SK-N-SH (cell line): Measurements from ENCODE around the gene TRIM38.
A peak's percentile ranks its signal among the peaks of the same experiment; 100 is the strongest.

Experiments used
- EP300 ChIP-seq, 2 experiments: IDR thresholded peaks; 2 replicates each; pipeline versions ENCODE4 v1.4.0 to v1.6.1; 2012; ENCODE audit warnings: borderline replicate concordance in 1 of 2, low read depth in 1 of 2, low read length in 1 of 2
- GABPA ChIP-seq: IDR thresholded peaks from 2 replicates; pipeline ENCODE4 v1.4.0; 2012; ENCODE audit warnings: low read depth, mild to moderate bottlenecking
- JUND ChIP-seq: IDR thresholded peaks from 2 replicates; pipeline ENCODE4 v1.4.0; 2012
- POLR2AphosphoS5 ChIP-seq: IDR thresholded peaks from 2 replicates; pipeline ENCODE4 v1.6.1; 2012; ENCODE audit warnings: low read depth, low read length
- TAF1 ChIP-seq: IDR thresholded peaks from 2 replicates; pipeline ENCODE4 v1.6.1; 2012; ENCODE audit warnings: low read depth, mild to moderate bottlenecking, low read length, moderate library complexity, borderline replicate concordance
- TF ChIP-seq, protein P1 (sequence below): fragments of 200-600 bp; sonication (generic); IDR thresholded peaks from 2 replicates; pipeline ENCODE4 v1.6.1; 2017; ENCODE audit warnings: antibody characterized with exemption, mild to moderate bottlenecking, moderate library complexity

DNA sequence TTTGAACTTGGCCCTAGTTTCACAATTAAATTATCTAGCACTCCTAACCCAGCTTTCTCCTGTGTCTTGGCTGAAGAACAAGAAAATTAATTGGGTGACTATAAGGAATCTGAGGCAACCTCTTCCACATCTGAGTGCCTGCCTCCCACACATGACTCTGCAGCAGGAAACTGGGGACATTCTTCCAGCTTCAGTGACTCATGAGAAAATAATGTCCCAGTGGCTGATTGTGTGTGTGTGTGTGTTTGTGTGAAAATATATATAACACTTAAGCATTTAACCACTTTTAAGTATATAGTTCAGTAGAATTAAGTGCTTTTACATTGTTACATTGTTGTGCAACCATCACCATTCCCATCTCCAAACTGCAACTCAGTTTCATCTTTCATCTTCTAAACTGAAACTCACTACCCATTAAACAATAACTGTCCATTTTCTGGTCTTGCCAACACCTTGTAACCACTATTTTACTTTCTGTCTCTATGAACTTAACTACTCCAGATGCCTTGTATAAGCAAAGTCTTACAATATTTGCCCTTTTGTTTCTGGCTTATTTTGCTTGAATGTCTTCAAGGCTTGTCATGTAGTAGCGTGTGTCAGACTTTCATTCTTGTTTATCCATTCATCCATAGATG, 8.7 kb downstream of the TRIM38 start:
- TF ChIP-seq TAF1 (no peak), POLR2AphosphoS5 (no peak), JUND (peak; percentile 78), EP300 (IDR thresholded peaks at IDR 0.05; ENCODE audit: borderline replicate concordance in 1 of 2, low read depth in 1 of 2, low read length in 1 of 2) (no peak), GABPA (no peak)
- TF ChIP-seq, protein P1, sequence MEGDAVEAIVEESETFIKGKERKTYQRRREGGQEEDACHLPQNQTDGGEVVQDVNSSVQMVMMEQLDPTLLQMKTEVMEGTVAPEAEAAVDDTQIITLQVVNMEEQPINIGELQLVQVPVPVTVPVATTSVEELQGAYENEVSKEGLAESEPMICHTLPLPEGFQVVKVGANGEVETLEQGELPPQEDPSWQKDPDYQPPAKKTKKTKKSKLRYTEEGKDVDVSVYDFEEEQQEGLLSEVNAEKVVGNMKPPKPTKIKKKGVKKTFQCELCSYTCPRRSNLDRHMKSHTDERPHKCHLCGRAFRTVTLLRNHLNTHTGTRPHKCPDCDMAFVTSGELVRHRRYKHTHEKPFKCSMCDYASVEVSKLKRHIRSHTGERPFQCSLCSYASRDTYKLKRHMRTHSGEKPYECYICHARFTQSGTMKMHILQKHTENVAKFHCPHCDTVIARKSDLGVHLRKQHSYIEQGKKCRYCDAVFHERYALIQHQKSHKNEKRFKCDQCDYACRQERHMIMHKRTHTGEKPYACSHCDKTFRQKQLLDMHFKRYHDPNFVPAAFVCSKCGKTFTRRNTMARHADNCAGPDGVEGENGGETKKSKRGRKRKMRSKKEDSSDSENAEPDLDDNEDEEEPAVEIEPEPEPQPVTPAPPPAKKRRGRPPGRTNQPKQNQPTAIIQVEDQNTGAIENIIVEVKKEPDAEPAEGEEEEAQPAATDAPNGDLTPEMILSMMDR = no peak
